Smooth muscle cell (in vitro differentiated cells): ENCODE measurements around the gene LMTK2. TPM values are rescaled to one million over a fixed set of nuclear protein-coding genes. Genes with fewer than 3 reads are reported as not detected.

Experiments used
- DNase-seq: peaks from one replicate; lab custom pipeline; 2025; ENCODE audit not compliant: unreplicated experiment; lab: John Stamatoyannopoulos, UW
- H2AFZ ChIP-seq: fragments of 200-600 bp; sonication (generic); 2 replicates; pipeline ENCODE4 v1.6.0; 2016; ENCODE audit warnings: antibody characterized with exemption, low read depth, mild to moderate bottlenecking
- H3F3A ChIP-seq: fragments of 200-600 bp; sonication (generic); 2 replicates; pipeline ENCODE4 v1.6.0; 2017; ENCODE audit warnings: antibody characterized with exemption, low read depth
- H3K27ac ChIP-seq: fragments of 200-600 bp; sonication (generic); 2 replicates; pipeline ENCODE4 v1.5.1; 2016; ENCODE audit warnings: low read depth, mild to moderate bottlenecking
- H3K27me3 ChIP-seq: fragments of 200-600 bp; sonication (generic); 2 replicates; pipeline ENCODE4 v1.6.1; 2016; ENCODE audit warnings: low read depth, mild to moderate bottlenecking
- H3K36me3 ChIP-seq: fragments of 200-600 bp; sonication (generic); 2 replicates; pipeline ENCODE4 v1.5.1; 2016; ENCODE audit warnings: low read depth
- H3K4me1 ChIP-seq: fragments of 200-600 bp; sonication (generic); 2 replicates; pipeline ENCODE4 v1.5.1; 2016; ENCODE audit warnings: low read depth
- H3K4me2 ChIP-seq: fragments of 200-600 bp; sonication (generic); 2 replicates; pipeline ENCODE4 v1.6.0; 2016; ENCODE audit warnings: mild to moderate bottlenecking
- H3K4me3 ChIP-seq: fragments of 200-600 bp; sonication (generic); 2 replicates; pipeline ENCODE4 v1.5.1; 2016; ENCODE audit warnings: mild to moderate bottlenecking
- H3K79me2 ChIP-seq: fragments of 200-600 bp; sonication (generic); 2 replicates; pipeline ENCODE4 v1.6.0; 2016; ENCODE audit warnings: low read depth, mild to moderate bottlenecking
- H3K9ac ChIP-seq: fragments of 200-600 bp; sonication (generic); 2 replicates; pipeline ENCODE4 v1.6.0; 2016; ENCODE audit warnings: low read depth
- H3K9me3 ChIP-seq: fragments of 200-600 bp; sonication (generic); replicated peaks from 2 replicates; pipeline ENCODE4 v1.5.1; 2016; ENCODE audit warnings: low read depth
- H4K20me1 ChIP-seq: fragments of 200-600 bp; sonication (generic); 2 replicates; pipeline ENCODE4 v1.6.0; 2016; ENCODE audit warnings: low read depth
- WGBS: methylation state at CpG from one replicate; pipeline ENCODE4 v1.1.7; 2016; ENCODE audit warnings: low lambda C conversion rate; 5-methylcytosine and 5-hydroxymethylcytosine counted together
- polyA plus RNA-seq: library from polyadenylated mRNA; unstranded; fragments of >200 nt; fragmentation: Nextera tagmentation; extraction: Ambion mirVana; gene quantifications from 2 replicates; pipeline ENCODE4 v1.2.1, GENCODE V29; 2016
- total RNA-seq: library from RNA; depleted of rRNA; stranded (reverse); fragments of >200 nt; gene quantifications from 2 replicates; pipeline ENCODE4 v1.2.3, GENCODE V29; 2014
- TF ChIP-seq, protein P1 (sequence below): fragments of 200-600 bp; sonication (generic); IDR thresholded peaks from 2 replicates; pipeline ENCODE4 v1.5.1; 2017; ENCODE audit warnings: borderline replicate concordance, mild to moderate bottlenecking, antibody characterized with exemption; ENCODE audit not compliant: insufficient read depth, poor library complexity, severe bottlenecking

LMTK2 gene
- total and polyA plus RNA-seq, 2 experiments from 2014 or later, result 3.0 to 8.7 TPM

DNA sequence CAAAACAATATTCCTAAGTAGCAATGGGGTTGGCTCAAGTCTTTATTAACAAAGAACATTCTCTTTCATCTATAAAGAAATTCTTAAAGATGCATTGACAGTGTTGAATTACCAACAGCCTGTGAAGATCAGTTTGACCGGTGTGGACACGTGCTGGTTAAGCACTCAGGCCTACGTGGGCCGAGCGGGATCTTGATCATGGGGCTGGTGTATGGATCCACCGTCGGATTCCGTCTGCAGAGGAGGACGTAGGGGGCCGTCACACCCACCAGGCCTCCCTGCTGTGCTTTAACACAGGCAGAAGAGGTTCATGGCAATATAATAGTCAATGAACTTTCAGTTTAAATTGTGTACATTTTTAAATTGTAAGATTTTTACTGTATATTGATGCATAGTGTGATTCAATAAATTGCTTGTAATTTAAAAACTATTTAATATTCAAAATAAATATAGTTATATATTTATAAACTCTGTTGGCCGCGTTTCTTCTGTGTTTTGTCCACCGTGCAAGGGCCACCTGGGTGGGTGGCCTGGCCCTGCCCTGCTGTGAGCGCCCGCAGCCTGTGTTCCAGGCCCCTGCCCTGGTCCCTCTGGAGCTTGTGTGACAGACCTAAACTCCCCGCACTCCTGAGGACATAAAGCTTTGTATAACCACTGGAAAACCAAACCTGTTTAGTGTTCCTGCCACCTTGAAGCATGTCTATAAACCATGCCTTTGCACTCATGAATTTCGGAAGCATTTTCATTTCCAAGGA, 102.7 kb downstream of the LMTK2 start:
- no peaks in the 10 kb centered on the region for H3K9me3 ChIP-seq
- H2AFZ ChIP-seq, result no peak overlapping the region
- no peaks in the 10 kb centered on the region for H3K4me1 ChIP-seq
- H3K4me3 ChIP-seq, result no peak overlapping the region
- H3K9ac ChIP-seq, result no peak overlapping the region
- no peak for DNase-seq
- TF ChIP-seq, protein P1, sequence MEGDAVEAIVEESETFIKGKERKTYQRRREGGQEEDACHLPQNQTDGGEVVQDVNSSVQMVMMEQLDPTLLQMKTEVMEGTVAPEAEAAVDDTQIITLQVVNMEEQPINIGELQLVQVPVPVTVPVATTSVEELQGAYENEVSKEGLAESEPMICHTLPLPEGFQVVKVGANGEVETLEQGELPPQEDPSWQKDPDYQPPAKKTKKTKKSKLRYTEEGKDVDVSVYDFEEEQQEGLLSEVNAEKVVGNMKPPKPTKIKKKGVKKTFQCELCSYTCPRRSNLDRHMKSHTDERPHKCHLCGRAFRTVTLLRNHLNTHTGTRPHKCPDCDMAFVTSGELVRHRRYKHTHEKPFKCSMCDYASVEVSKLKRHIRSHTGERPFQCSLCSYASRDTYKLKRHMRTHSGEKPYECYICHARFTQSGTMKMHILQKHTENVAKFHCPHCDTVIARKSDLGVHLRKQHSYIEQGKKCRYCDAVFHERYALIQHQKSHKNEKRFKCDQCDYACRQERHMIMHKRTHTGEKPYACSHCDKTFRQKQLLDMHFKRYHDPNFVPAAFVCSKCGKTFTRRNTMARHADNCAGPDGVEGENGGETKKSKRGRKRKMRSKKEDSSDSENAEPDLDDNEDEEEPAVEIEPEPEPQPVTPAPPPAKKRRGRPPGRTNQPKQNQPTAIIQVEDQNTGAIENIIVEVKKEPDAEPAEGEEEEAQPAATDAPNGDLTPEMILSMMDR, result no peak
- H3K27me3 ChIP-seq, result no peaks in the 10 kb centered on the region
- WGBS, result 95% methylated on average over 17 of the region's 17 CpGs
- no peaks in the 10 kb centered on the region for H3K36me3 ChIP-seq
- H3K4me2 ChIP-seq, result no peak overlapping the region
- H3K79me2 ChIP-seq, result no peaks in the 10 kb centered on the region
- no peak overlapping the region for H3K27ac ChIP-seq
- no peaks in the 10 kb centered on the region for H3F3A ChIP-seq
- H4K20me1 ChIP-seq, result no peaks in the 10 kb centered on the region

DNA sequence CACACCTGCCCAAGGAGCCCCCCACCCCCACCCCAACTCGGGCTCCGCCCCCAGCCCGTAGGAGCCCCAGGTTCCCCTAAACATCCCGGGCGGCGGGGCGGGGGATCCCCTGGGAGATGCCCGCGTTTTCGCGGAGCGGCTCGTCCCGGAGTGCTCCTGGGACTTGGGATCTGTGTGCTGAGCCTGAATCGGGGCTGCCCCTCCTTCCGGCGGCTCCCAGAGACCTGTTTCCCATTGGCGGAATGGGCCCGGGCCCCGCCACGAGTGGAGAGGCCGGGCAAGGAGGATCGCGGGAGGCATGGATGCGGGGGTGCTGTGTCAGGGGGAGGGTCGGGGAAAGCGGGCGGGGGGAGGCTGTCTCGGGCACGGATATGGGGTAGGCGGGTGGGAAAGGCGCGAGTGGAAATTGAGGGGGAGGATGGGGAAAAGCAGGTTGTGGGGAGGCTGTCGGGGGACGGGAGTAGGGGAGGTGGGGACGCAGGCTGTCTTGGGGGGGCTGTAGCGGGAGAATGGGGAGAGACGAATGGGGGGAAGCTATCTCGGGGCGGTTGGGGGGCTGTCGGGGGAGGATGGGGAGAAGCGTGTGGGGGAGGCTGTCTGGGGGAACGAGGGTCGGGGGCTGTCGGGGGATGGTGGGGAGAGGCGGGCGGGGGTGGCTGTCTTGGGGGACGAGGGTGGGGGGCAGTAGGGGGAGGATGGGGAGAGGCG, 104.0 kb downstream of the LMTK2 start:
- Histone ChIP-seq H3K4me1 (no peaks in the 10 kb centered on the region), H3K9me3 (no peaks in the 10 kb centered on the region), H3F3A (no peaks in the 10 kb centered on the region), H2AFZ (no peak overlapping the region), H3K36me3 (no peaks in the 10 kb centered on the region), H3K27me3 (no peaks in the 10 kb centered on the region), H3K79me2 (no peaks in the 10 kb centered on the region), H4K20me1 (no peaks in the 10 kb centered on the region), H3K4me3 (peak overlapping the region; percentile 49), H3K27ac (no peak overlapping the region), H3K4me2 (peak overlapping the region; percentile 83), H3K9ac (no peak overlapping the region)
- DNase-seq, result no peak
- WGBS, result 2% methylated on average over 27 of the region's 49 CpGs
- TF ChIP-seq, protein P1, result no peak

DNA sequence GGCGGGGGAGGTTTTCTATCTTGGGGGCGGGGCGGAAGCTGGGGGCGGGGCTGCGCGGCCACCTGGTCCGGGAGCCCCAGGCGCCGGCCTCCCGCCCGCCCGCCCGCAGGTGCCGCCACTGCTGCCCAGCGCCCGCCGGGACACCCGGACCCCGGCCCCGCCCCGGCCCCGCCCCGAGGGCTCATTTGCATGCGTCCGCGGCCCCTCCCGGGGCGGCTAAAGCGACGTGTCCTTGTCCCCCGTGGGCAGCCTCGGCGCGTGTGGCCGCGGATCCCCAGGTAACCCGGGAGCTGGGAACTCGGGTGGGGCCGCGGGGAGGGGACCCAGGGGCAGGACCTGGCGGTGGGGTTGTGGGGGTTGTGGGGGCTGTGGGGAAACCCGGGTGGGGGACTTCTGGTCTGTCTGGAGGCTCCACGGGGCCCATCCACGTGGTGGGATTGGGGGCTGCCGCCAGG, 104.6 kb downstream of the LMTK2 start, which contains the start of gene BHLHA15:
TSS of gene BHLHA15 (plus strand) at position 219 of the 455 bp plus-strand sequence. CDS start 871 bp downstream, outside the sequence.
- H3K9me3 ChIP-seq, result no peaks in the 10 kb centered on the region
- 19% methylated on average over 3 of the region's 45 CpGs for WGBS
- H3K27me3 ChIP-seq, result no peaks in the 10 kb centered on the region
- H3K4me1 ChIP-seq, result no peaks in the 10 kb centered on the region
- no peak within 1 kb of the TSS for H3K27ac ChIP-seq
- no peaks in the 10 kb centered on the region for H4K20me1 ChIP-seq
- H3K79me2 ChIP-seq, result no peaks in the 10 kb centered on the region
- H3K9ac ChIP-seq, result no peak within 1 kb of the TSS
- TF ChIP-seq, protein P1, result no peak
- H2AFZ ChIP-seq, result no peak within 1 kb of the TSS
- H3K4me3 ChIP-seq, result peak within 1 kb of the TSS; percentile 49
- no peaks in the 10 kb centered on the region for H3K36me3 ChIP-seq
- no peak for DNase-seq
- peak within 1 kb of the TSS; percentile 83 for H3K4me2 ChIP-seq
- no peaks in the 10 kb centered on the region for H3F3A ChIP-seq
